Activated T-cell treated with anti-CD3 and anti-CD28 coated beads, Interleukin-2, amount 50 U/mL, for 48 hours (primary cell): Measurements from ENCODE around the gene DGKG.

Experiments used
- DNase-seq, 2 experiments: peaks; one replicate each; pipeline ENCODE4 v3.0.0-alpha.2; 2020

DGKG gene

GRCh38 chr3:186236357-186237020 is 125.5 kb downstream of the DGKG start:
- DNase-seq, result no peak

DNA sequence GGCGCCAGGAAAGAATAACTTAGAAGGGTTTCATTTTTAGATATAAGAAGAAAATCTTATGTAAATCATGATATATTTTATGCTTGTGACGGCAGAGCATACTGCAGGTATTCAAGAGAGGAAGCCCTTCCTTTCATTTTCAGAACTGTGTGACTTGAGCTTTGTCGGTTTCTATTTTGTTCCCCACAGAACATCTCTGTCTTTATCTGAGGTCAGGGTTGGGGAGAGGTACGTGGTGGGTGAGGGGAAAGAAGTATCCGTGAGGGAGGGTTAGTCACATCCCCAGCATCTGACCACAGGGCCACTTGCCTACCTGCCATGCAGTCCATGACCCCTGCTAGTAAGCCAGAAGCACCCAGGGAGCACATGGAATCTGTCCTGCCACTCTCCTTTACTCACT is 126.5 kb downstream of the DGKG start:
- no peak for DNase-seq

DNA sequence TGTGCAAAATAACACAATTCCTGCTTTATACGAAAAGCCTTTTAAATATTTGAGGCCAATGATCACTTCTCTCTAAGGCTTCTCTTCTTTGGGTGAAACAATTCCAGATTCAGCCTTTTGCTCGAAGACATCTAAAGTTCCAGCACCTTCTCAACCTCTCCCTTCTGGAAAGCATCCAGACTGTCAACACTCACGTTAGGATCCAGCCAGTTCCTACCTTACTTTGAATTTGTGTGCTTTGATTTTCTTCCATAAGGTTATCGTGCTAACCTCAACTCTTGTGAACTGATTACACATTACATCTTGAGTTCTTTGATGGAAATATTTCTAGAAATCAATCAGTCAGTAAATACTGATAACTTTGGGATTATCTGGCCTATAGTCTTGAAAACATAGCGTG is 127.9 kb downstream of the DGKG start:
- DNase-seq, result no peak

- DNase-seq, result no peak
Measured at GRCh38 chr3:186226482-186226881, 135.6 kb downstream of the DGKG start.

- no peak for DNase-seq
Measured at GRCh38 chr3:186225603-186226002, 136.4 kb downstream of the DGKG start.

DNA sequence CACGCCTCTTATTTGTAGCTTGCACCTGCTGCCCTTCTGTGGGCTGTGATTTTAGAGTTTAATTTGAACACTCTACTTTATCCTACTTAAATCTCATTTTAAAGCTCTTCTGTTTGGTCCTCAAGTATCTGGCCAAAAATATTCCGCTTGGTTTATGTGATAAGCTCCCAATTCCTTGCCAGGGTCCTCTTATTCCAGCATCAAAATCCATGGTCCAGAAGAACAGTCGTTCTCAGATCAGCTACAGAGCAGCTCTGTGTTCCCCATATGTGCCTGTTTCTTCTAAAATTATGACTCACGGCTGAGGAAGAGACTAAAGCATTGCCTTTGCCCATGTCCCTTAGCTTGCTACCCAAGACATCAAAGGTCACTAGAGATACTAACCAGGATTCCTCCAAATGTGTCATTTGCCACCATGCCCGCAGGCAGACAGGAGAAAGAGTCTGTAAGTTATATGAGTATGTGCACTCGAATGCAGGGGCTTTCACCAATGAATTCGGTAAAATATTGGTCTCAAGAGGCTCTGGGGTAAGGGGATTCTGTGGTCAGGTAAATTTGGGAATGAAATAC is 137.9 kb downstream of the DGKG start:
- DNase-seq, result no peak

GRCh38 chr3:186223476-186223875 is 138.6 kb downstream of the DGKG start:
- no peak for DNase-seq

- DNase-seq, result no peak
Measured at GRCh38 chr3:186221760-186222378, 140.2 kb downstream of the DGKG start.

DNA sequence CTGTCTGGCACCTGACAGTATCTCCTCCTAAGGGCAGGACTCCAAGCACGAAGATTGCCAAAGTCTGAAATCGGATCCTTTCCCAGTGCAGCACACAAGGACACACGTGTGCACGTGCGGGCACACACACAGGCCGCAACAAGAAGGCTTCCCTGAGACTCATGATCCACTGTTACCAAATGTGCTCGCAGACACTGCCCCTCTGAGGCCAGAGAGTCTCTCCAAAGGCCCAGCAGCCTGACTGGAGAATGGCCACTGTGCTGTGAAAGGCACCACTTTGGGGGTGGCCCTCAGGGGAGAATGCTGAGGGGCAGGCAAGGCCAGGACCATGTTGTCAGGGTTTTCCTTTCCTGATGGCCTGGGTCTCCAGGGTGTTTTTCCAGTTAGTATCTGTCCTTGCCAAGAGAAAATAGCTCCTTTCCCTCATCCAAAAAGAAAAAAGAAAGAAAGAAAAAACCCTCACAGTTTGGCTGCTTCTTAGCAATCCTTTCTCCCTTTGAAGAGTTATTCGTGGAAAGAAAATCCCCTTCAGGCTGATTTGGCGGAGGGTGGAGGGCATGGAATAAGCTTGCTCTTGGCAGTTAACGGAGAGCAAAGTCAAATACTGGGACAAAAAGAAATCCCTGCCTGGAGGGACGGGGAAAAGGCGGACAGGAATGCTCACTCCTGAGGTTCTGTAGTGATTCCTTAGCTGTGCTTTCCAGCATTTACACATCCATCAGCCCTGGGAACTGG is 141.0 kb downstream of the DGKG start:
- DNase-seq, result no peak

DNA sequence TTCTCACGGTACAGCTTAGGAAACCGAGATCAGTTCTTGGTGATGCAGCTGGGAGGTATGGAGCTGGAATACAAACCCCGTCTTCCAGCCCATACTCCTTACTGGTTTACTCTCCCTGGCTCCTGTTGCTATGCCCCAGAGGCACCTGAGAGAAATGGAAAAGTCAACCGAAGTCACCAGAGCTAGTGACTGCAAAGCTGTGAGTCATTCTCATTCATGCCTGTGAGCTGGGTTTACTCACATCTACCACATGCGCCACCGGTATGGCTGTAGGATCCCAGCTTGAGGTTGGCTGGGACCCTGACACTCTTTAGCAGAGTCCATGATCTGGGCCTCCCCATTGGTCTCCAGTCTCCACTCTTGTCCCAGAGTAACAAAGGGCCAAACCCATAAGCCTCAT is 141.7 kb downstream of the DGKG start:
- DNase-seq, result peak; percentile 30 to 40

DNA sequence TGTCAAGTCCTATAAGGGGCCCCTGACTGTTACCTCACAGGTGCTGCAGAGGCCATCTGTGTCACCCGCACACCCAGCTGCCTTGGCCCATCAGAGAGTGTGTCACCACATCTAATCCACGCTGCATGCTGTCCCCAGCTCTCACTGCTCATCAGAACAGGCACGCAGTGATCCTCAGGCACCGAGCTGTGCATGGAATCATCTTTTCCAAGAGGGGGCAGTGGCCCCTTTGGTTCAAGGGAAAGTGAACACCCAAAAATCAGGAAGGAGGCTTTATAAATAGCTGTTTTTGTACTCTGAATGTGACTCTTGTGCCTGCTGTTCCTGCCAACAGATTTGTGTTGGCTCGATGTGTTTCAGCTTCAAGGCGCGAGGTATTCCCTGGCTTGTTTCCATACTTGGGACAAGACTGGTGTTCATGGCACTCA is 142.8 kb downstream of the DGKG start:
- no peak for DNase-seq

DNA sequence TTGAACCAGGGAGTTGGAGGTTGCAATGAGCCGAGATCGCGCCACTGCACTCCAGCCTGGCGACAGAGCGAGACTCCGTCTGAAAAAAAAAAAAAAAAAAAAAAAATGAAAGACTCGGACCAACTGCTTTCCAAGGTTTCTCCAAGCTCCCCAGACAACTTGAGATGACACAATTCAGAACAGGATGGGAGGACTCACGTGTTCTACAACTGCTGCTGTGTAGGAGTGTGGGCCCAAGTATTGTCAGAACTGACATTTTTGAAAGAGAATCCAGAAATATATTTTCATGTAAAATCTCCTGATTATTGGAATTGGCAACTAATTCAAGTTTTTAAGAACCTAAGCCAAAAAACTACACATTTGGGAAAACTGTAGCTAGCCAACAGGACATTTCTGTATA is 143.6 kb downstream of the DGKG start:
- no peak for DNase-seq

DNA sequence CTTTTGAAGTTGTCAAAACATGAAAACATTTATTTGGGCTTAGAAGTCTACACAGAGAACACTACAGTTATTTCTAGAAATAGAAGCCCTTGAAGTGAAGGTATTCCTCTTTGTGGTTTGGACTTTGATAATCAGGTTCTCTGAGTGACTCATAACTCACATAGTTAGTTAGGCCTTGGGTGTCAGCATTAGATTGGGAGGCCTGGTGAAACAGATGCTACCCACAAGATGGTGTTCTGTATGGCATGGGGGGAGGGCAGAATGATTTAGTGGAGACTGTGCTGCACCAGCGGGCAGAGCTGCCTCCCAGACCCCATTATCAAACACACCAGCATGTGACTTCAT is 144.2 kb downstream of the DGKG start:
- peak in 1 of 2 experiments; percentile 39 for DNase-seq

DNA sequence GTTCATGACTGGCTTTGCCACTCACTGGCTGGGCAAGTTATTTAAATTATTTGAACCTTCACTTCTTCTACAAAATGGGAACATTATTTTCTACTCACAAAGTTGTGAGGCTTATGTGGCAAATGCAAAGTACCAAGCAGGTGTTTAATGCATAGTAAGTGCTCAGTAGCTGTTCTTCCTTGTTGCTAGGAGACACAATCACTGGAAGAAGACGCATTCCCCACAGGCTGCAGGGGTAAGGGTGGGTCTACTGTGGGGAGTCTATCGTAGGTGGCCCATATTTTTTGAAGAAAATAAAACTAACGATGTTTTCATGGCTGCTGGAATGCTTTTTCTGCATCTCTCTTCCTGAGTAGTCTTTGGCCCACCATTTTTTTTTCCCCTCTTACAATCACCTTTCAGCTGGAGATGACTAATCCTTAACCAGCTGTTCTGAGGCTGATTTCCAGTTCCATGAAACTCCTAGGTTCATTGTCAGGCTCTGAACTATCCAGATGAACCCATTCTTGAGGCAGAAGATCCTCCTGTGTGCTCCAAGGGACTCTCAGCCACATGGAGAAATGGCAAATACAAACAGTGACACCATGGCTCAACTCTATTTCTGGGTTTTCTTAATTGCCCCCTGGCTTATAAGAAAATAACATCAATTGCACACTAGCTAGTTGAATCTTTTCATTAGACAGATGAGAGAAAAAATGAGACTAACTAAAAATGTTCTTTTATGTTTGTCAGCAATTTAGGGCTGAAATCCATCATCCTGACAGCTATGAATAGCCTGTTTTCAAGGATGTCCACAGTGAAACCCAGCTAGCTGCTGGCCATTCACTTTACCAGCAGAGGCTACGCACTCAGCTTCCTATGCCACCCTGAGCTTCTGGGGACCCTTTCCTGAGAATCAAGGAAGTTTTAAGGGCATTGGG is 144.9 kb downstream of the DGKG start:
- DNase-seq, result no peak

GRCh38 chr3:186214670-186215069 is 147.4 kb downstream of the DGKG start:
- DNase-seq, result no peak

- DNase-seq, result no peak
Measured at GRCh38 chr3:186213946-186214345, 148.1 kb downstream of the DGKG start.

GRCh38 chr3:186212611-186213010 is 149.4 kb downstream of the DGKG start:
- DNase-seq, result no peak

DNA sequence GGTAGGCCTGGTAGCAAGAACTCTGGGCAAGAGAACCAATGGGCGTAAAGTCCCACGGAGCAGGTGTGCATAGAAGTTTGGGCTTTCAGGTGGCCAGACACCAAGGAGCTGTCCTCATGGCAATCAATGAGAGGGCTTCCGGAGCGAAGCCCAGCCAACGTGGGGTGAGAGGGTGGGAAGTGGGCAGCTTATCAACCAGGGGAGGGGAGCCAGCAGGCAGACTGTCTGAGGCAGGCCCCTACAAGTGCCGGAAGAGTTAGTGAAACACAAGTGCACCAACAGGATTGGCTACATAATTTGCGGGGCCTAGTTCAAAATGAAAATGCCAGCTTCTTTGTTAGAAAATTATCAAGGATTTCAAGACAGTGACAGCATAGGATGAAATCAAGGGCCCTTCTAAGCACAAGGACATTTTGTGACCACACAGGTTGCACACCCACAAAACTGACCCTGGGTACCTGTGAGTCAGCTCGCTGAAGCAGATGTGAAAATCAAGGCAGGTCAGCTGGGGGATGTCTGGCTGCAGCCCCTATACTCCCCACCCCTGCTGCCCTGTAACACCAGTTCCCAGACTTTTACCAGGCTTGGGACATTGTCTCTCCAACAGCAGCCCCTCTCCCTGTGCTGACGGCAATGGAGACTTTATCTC is 151.1 kb downstream of the DGKG start:
- DNase-seq, result no peak

DNA sequence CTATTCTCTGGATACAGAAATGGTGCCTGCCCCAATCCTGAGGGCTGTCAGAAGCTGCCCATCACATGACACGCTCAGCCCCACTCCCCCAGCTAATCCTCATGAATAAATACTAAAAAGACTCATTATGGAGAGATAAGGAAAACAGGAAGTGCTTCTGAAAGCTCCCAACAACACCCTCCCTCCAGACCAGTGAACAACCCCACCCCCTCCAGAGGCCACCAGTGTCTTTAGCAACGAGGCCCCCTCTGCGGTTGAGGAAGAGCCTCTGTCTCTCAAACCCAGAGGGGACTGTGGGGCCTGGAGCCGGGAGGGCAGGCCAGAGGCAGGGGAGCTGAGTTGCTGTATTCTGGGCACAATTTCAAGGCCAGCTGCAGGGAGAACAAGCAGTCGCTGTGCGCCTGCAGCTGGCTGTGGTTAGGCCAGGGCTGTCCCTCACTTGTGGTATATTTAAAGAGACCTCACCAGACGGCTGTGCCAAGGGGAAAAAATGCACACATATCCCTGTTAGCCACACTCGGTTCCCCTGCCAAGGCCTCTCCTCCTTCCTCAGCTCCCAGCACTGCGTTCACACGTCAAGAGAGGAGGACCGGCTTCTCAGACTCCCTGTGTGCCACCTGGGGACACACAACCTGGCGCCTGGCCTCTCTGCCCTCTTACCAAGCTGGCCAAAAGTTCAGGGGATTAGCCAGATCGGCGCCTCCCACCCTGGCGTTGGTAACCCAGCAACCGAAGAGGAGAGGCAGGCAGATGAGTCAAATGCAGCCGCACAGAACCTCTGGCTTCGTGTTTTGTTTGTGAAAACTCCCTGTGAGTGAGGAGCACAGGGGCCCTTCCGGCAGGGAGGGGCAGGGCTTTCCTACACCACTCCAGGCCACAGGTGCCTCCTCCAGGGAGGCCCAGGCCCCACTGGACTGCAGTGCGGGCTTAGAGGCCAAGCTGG is 152.0 kb downstream of the DGKG start:
- DNase-seq, result no peak

DNA sequence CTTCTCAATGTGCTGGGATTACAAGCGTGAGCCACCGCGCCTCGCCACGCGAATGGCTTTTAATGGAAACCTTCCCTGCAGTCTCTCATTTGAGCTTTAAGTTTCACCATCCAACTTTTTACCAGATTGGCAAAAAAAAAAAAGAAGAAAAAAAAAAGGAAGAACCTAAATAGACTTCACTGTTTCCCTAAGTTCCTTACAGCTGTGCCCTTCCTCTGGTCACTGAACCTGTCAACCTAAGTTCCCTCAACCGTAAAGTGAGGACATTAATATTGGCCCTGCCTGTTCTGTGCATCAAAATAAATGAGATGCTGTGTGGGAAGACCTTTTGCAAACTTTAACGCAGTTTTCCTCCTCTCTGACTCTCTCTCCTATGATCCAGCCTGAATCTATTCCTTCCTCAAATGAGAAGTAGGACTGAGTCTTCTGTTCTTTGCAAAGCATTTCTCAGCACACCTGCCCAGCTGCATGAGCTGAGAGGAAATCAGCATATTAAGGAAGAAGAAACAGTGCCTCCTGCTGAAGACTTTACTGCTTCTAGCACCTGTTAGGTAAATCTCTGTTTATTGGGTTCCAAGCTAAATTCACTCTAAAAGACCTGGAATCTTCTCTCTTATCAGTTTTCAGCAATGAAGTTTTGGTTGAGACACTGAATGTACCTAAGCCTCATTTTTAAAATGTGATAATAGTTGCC is 153.6 kb downstream of the DGKG start:
- no peak for DNase-seq

DNA sequence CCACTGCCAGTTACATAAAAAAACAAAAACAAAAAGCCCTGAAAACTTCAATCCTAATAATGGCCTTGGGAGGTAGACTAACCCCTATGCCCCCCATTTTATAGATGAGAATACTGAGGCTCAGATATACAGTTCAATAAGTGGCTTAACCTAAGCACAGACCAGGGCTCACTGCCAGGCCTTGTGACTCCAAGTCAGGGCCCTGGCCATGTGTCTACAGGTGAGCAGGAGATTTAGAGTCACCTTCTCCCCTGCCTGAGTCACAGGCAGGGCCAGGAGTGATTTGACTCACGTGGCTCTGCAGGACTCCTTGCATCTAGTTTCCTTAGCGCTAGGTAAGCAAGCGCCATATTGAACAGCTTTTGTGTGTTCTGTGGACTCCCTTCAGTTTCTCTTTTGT is 154.5 kb downstream of the DGKG start:
- DNase-seq, result no peak
